Stomach (tissue), 9 donors: ENCODE measurements around the gene PHLDA1. TPM values are rescaled to one million over a fixed set of nuclear protein-coding genes. Genes with fewer than 3 reads are reported as not detected.
"Not testable (repeated sequence)": the region's sequence is repeated elsewhere in the genome, so short reads cannot be mapped to it uniquely, and the experiment has no call there.

ENCODE experiments used
- DNase-seq, 2 donors: peaks; one replicate each; pipeline versions ENCODE4 v3.0.0 to v3.0.0-alpha.2; 2013 to 2019
- H3K27ac ChIP-seq, 5 donors: fragments of 200-600 bp in 4 of 5; sonication (generic) in 4 of 5; one replicate each; pipeline ENCODE4 v1.5.1; 2013 to 2019; ENCODE audit warnings: mild to moderate bottlenecking in 1 of 5, moderate library complexity in 1 of 5
- H3K27me3 ChIP-seq, 3 donors: fragments of 200-600 bp; sonication (generic); one replicate each; pipeline ENCODE4 v1.5.1; 2017 to 2019; ENCODE audit warnings: mixed run types in 1 of 3
- H3K36me3 ChIP-seq, 4 donors: fragments of 200-600 bp; sonication (generic); 1 replicate in 3 of 4; 2 replicates in 1 of 4; pipeline ENCODE4 v1.5.1; 2016 to 2019
- H3K4me1 ChIP-seq, 4 donors: fragments of 200-600 bp; sonication (generic); one replicate each; pipeline ENCODE4 v1.5.1; 2016 to 2019
- H3K4me3 ChIP-seq, 4 donors: fragments of 200-600 bp; sonication (generic) in 3 of 4; one replicate each; pipeline ENCODE4 v1.5.1; 2016 to 2019; ENCODE audit warnings: mild to moderate bottlenecking in 1 of 4
- H3K9me3 ChIP-seq, 4 donors: fragments of 200-600 bp; sonication (generic); one replicate each; pipeline ENCODE4 v1.5.1; 2016 to 2019
- EP300 ChIP-seq: sonication (generic); formaldehyde crosslinking; IDR thresholded peaks from one replicate; pipeline ENCODE4 v1.6.1; 2017; ENCODE audit warnings: antibody characterized with exemption
- POLR2A ChIP-seq, 4 donors: fragments of 450-650 bp; IDR thresholded peaks; one replicate each; pipeline ENCODE4 v1.6.1; 2016; ENCODE audit warnings: antibody characterized with exemption in 4 of 4, control low read depth in 2 of 4, mild to moderate bottlenecking in 1 of 4, moderate library complexity in 1 of 4
- POLR2AphosphoS5 ChIP-seq, 3 donors: sonication (generic); formaldehyde crosslinking; IDR thresholded peaks; one replicate each; pipeline ENCODE4 v1.6.1; 2016; ENCODE audit warnings: antibody characterized with exemption in 3 of 3
- WGBS, 5 donors: extraction: QIAGEN DNeasy Blood & Tissue Kit in 3 of 5; methylation state at CpG; one replicate each; pipeline versions ENCODE4 v1.1.5 to v1.1.7; 2013 to 2018; 5-methylcytosine and 5-hydroxymethylcytosine counted together
- intact Hi-C: fragments of 100-400 bp; cut with DNase I; formaldehyde crosslinking; loops from one replicate; pipeline ENCODE4 v1.15.1; 2023; ENCODE audit warnings: low total_unique reads
- polyA plus RNA-seq, 3 donors: library from polyadenylated mRNA; stranded (reverse); fragments of 200-250 nt; gene quantifications; one replicate each; pipeline ENCODE4 v1.2.3, GENCODE V29; 2013
- total RNA-seq, 5 donors: library from RNA; depleted of rRNA; stranded (reverse); fragments of >200 nt; gene quantifications; one replicate each; pipeline versions ENCODE4 v1.1.0 to v1.2.3, GENCODE V29; 2014 to 2016
- TF ChIP-seq, protein P1 (sequence below), 7 experiments: fragments of 450-650 bp in 4 of 7; fragments of 200-600 bp in 3 of 7; sonication (generic) in 3 of 7; IDR thresholded peaks; one replicate each; pipeline ENCODE4 v1.5.1; 2016 to 2019; ENCODE audit warnings: antibody characterized with exemption in 7 of 7, control low read depth in 2 of 7, mild to moderate bottlenecking in 1 of 7
- donor health status: healthy with polysubstance abuse.
- donor health status: Bipolar disorder and iron deficiency.
- donor health status: healthy.

PHLDA1 gene
- total and polyA plus RNA-seq, 8 donors: 4.9 to 62.4 (median 16.5) TPM

DNA sequence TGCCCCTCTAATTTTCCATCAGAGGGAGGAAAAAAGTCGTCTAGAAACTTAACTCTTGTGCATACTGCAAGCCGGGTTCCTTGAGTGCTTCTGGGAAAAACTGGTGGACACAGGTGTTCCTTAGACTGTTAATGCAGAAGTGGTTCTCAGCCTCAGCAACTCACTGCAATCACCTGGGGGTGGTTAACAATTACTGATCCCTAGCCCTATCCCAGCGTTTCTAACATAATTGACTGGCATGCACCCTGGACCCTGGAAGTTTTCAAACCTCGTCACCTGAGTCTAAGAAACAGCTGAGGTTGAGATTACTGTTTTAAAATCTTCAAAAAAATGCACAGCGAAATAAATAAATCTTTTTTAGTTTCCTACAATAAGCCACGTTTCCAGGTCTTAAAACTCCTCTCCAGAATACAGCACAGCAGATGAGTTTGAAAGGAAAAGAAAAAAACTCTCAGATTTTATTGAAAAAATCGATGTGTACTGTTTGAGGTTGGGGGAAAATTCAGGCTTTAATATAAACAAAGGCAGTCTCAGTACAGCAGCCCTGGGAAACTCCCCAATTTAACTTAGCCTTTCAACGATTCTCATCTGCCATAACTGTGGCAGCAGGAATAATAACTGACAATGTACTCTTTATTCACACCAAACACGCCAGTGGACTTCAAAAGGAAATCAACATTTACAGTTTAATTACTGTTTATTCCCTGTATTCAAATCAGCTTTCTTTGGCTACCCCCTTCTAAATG lies 45.4 kb downstream of the PHLDA1 start:
- Histone ChIP-seq H3K4me3 (no peak overlapping the region), H3K36me3 (no peaks in the 10 kb centered on the region), H3K4me1 (peaks cover 0 to 50% (median 27%) of the 10 kb centered on the region in 4 donors), H3K27me3 (no peaks in the 10 kb centered on the region), H3K27ac (peak overlapping the region in 3 of 5 donors; percentile 6 to 44 (median 24)), H3K9me3 (peaks cover 0 to 8% (median 0%) of the 10 kb centered on the region in 4 donors)
- 23 to 38% (median 30%) methylated on average over 9 of the region's 9 CpGs for WGBS, 5 donors
- intact Hi-C loops: no loop called here
- TF ChIP-seq EP300: no peak
- TF ChIP-seq POLR2AphosphoS5 (IDR thresholded peaks at IDR 0.05): no peak
- TF ChIP-seq POLR2A (IDR thresholded peaks at IDR 0.05): no peak
- peak in 1 of 2 donors; percentile 33 for DNase-seq

DNA sequence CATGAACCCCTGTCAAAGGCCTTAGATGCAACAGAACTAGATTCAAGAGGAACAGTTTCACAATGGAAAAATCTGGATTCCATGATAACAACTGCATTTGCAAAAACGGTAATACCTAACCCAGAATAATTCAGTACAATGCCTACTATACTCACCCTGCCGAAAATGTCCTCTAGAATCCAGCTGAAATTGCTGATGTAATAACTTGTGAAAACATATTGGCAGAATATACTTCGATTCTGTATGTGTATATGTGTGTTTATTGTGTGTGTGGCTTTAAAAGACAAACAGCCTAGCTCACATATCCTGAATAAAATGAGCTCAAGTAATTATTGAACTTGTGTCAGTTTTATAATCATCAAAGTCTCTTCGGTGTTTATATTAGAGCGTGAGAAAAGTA lies 46.0 kb downstream of the PHLDA1 start:
- intact Hi-C loops: no loop called here
- Histone ChIP-seq H3K4me3 (no peak overlapping the region), H3K27ac (peak overlapping the region in 2 of 5 donors; percentile 6 to 44)

DNA sequence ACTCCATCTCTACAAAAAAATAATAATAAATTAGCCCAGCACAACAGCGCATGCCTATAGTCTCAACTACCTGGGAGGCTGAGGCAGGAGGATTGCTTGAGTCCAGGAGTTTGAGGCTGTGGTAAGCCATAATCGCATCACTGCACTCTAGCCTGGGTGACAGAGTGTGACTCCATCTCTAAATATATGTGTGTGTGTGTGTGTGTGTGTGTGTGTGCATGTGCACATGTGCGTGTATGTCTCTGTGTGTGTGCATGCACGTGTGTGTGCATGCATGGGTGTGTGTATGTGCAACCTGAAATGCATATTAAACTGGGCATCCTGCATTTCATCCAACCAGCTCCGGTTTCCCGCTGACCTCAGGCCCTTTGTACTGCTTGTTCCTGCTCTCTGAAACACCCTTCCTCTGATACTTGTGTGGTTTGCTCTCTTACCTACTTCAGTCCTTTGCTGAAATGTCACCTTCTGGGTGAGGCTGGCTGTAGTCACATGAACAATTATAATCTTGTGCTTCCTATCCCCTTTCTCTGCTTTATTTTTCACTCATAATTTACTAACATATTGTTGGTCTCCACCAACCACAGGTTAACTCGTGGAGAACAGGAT lies 46.9 kb downstream of the PHLDA1 start:
- intact Hi-C loops: no loop called here
- 73 to 92% (median 76%) methylated on average over 7 of the region's 7 CpGs for WGBS, 5 donors
- peaks cover under 1 to 47% (median 27%) of the 10 kb centered on the region in 4 donors for H3K4me1 ChIP-seq

More for the DNA sequence above, 46.0 kb downstream of the PHLDA1 start:
- Histone ChIP-seq H3K27me3 (no peaks in the 10 kb centered on the region), H3K36me3 (no peaks in the 10 kb centered on the region), H3K4me1 (peaks cover 0 to 51% (median 27%) of the 10 kb centered on the region in 4 donors), H3K9me3 (peaks cover 0 to 8% (median 0%) of the 10 kb centered on the region in 4 donors)
- 29 to 61% (median 50%) methylated on average over 5 of the region's 5 CpGs for WGBS, 5 donors
- no peak for DNase-seq
- no peak for TF ChIP-seq POLR2AphosphoS5 (IDR thresholded peaks at IDR 0.05)
- TF ChIP-seq, protein P1, sequence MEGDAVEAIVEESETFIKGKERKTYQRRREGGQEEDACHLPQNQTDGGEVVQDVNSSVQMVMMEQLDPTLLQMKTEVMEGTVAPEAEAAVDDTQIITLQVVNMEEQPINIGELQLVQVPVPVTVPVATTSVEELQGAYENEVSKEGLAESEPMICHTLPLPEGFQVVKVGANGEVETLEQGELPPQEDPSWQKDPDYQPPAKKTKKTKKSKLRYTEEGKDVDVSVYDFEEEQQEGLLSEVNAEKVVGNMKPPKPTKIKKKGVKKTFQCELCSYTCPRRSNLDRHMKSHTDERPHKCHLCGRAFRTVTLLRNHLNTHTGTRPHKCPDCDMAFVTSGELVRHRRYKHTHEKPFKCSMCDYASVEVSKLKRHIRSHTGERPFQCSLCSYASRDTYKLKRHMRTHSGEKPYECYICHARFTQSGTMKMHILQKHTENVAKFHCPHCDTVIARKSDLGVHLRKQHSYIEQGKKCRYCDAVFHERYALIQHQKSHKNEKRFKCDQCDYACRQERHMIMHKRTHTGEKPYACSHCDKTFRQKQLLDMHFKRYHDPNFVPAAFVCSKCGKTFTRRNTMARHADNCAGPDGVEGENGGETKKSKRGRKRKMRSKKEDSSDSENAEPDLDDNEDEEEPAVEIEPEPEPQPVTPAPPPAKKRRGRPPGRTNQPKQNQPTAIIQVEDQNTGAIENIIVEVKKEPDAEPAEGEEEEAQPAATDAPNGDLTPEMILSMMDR (IDR thresholded peaks at IDR 0.05): no peak
- TF ChIP-seq EP300: no peak
- no peak for TF ChIP-seq POLR2A (IDR thresholded peaks at IDR 0.05)

DNA sequence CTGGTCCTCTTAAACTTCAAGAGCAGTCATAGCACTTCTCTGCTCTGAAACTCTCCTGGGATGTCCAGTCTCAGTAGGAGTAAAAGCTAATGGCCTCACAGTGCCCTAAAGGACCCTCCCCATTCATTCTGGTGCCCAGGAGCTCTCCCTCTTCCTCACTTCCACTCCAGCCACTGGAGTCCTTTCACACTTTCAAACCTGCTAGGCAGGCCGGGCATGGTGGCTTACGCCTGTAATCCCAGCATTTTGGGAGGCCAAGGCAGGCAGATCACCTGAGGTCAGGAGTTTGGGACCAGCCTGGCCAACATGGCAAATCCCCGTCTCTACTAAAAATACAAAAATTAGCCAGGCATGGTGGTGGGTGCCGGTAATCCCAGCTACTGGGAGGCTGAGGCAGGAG lies 47.7 kb downstream of the PHLDA1 start:
- peak in 1 of 2 donors; percentile 53 for DNase-seq
- H3K9me3 ChIP-seq, H3K36me3 ChIP-seq, intact Hi-C loops, H3K27me3 ChIP-seq: not testable (repeated sequence)
- peak overlapping the region; percentile 25 to 88 (median 61) for H3K27ac ChIP-seq
- H3K4me1 ChIP-seq: peaks cover 8 to 55% (median 31%) of the 10 kb centered on the region in 4 donors
- peak overlapping the region in 1 of 4 donors; percentile 32 for H3K4me3 ChIP-seq
- WGBS, 5 donors: 73 to 88% (median 85%) methylated on average over 4 of the region's 4 CpGs

More for the DNA sequence above, 46.9 kb downstream of the PHLDA1 start:
- peak in 1 of 2 donors; percentile 47 for DNase-seq
- H3K9me3 ChIP-seq: peaks cover 0 to 8% (median 0%) of the 10 kb centered on the region in 4 donors
- peak overlapping the region in 4 of 5 donors; percentile 13 to 88 (median 60) for H3K27ac ChIP-seq
- no peak for TF ChIP-seq POLR2A (IDR thresholded peaks at IDR 0.05)
- TF ChIP-seq, protein P1 (IDR thresholded peaks at IDR 0.05): no peak
- peak in 1 of 3 donors; percentile 32 for TF ChIP-seq POLR2AphosphoS5 (IDR thresholded peaks at IDR 0.05)
- TF ChIP-seq EP300: no peak
- H3K27me3 ChIP-seq: no peaks in the 10 kb centered on the region
- no peaks in the 10 kb centered on the region for H3K36me3 ChIP-seq
- H3K4me3 ChIP-seq: no peak overlapping the region

DNA sequence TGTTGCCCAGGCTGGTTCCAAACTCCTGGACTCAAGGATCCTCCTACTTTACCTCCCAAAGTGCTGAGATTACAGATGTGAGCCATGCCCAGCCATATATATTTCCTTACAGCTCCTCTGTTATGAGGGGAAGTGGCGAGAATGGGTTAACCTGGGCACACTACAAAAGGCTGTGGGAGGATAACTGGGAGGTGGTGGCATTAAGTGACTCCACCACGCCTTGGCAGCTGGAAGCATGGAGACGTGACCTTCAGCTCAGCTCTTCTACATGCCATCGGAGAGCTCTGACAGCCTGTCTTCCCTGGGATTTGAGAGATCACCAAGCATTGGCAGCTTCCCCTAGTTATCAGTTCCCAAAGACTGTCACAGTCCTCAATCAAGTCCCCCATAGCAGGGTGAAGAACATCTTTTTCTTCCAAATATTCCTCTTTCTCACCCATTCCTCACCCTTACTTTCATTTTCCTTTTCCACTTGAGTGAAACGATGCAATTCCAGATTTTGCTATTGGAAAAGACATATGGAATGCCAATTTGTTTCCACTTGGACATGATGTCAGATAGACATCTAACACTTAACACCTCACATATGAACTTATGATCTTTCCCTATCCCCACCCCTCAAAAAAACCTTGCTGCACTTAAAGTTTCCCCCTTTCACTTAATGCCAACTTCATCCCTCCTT lies 48.5 kb downstream of the PHLDA1 start:
- Histone ChIP-seq H3K27ac (peak overlapping the region; percentile 54 to 88 (median 74)), H3K9me3 (peaks cover 0 to 5% (median 0%) of the 10 kb centered on the region in 4 donors), H3K4me1 (peaks cover 16 to 63% (median 38%) of the 10 kb centered on the region in 4 donors), H3K27me3 (no peaks in the 10 kb centered on the region), H3K4me3 (peak overlapping the region in 3 of 4 donors; percentile 20 to 32 (median 26)), H3K36me3 (no peaks in the 10 kb centered on the region)
- 25 to 47% (median 30%) methylated on average over 4 to 5 of the region's 5 CpGs for WGBS, 5 donors
- intact Hi-C loops: no loop called here
- TF ChIP-seq EP300 (no peak), POLR2A (IDR thresholded peaks at IDR 0.05) (no peak), POLR2AphosphoS5 (IDR thresholded peaks at IDR 0.05) (no peak)
- TF ChIP-seq, protein P1 (IDR thresholded peaks at IDR 0.05): no peak
- DNase-seq: no peak
